GM21737 (cell line): ENCODE measurements around the gene APBA3.

ENCODE experiments used
- ATAC-seq: cut with Tn5 transposase; IDR thresholded peaks from one replicate; pipeline ENCODE4 v1.9.1; 2021; ENCODE audit warnings: mild to moderate bottlenecking, moderate library complexity; ENCODE audit not compliant: unreplicated experiment

Gene APBA3

DNA sequence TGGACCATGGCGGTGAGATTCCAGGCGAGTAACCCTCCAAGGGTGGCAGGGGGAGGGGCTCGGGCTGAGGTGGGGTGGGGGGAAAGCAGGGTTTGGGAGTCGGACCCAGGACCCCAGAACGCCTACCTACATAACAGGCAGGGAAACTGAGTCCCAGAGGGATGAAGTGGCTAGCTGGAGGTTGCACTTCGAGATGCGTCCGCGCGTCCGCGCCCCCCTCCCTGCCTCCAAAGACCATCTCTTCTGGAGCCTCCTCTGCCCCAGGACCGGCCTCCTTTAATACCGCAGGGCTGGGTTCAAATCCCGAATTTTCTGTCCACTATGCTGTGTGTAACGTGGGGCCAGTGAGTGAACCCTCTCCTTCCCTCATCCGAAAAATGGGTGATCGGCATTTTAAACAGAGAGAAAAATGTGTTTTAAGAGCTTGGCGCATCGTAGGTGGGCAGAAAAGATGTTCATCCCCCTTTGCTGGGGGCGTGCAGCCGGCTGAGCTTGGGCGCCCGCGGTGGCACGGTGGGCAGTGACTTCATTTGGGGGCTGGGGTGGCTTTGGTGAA, 39.5 kb downstream of the APBA3 start:
- no peak for ATAC-seq

DNA sequence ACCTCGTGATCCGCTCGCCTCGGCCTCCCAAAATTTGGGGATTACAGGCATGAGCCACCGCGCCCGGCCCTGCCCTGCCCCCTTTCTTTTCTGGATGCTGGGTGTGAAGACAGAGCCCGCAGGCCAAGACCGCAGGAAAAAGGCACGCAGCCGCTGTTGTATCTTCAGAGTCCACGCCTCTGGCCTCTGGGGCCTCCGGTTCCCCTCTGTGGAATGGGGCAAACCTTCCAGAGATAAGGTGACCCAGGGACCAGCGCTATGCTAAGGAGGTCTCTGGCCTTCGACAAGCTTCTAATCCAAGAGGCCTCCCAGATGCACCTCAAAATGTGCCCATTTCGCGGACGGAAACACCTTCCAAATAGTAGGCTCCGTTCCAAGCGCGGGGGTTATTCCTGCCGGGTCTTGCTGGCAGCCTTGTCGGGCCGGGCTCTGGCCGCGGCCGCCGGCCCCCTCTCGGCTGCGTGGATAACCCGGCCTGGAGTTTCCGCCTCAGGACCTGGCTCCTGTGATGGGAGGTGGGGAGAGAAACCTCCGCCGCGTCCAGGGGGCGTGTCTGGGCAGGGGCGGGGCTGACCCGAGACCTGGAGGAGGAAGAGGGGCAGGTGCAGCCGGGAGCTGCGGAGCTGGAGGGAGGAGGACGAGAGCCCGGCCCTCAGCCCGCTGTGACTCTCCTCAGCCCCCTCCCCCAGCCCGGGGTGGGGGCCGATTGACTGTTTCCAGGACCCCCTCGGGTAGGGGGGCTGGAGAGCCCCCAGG, 40.2 kb downstream of the APBA3 start:
- ATAC-seq, result no peak

DNA sequence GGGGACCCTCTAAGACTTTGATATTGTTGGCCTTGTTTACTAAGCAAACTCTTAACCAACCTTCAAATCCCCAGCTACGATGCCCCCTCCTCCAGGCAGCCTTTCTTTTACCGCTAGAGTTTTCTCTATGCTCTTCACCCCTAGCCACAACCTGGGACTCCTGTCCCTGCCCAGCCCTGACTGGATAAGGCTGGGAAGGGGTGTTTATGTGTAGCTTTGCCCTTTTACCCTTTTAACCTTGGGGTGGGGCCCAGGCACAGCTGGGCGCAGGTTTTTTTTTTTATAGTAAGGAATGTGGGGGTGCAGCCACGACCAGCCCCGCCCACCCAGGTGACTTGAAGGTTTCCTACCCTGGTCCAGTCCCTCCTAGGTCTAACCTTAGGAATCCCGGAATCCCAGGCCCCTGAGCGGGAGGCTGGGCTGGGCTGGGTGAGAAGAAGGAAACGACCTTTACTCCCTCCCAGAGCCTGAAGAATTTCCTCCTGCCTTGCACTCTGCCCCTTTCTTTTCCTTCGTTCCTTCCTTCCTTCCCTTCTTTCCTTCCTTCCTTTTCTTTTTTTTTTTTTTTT, 41.1 kb downstream of the APBA3 start:
- no peak for ATAC-seq

DNA sequence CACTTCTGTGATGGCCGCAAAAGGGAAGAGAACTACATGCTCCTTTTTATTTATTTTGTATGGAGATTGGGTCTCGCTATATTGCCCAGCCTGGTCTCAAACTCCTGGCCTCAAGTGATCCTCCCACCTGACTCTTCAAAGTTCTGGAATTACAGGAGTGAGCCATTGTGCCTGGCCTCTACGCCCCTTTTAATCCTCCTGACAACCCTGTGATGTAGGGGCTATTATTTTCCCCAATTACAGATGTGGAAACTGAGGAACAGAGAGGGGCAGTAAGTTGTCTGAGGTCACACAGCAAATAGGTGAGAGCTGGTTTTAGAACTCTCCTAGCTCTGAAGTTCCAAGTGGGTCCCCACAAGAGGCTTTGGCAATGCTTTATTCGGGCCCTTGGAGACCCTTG, 41.6 kb downstream of the APBA3 start:
- no peak for ATAC-seq

DNA sequence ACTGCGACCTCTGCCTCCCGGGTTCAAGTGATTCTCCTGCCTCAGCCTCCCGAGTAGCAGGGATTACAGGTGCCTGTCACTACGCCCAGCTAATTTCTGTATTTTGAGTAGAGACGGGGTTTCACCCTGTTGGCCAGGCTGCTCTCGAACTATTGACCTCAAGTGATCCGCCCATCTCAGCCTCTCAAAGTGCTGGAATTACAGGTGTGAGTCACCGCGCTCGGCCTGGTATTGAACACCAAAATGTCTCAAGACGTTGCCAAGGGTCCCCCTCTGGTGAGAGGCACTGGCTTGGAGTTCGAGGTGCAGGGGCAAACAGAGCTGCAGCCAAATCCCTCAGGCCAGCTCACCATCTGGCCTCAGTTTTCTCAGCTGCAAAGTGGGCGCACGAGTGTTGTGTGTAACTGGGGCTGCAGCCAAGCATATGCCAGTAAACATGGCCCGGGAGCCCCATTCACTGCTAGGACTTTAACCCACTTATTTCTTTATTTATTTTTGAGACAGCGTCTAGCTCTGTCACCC, 45.3 kb downstream of the APBA3 start:
- ATAC-seq, result no peak

DNA sequence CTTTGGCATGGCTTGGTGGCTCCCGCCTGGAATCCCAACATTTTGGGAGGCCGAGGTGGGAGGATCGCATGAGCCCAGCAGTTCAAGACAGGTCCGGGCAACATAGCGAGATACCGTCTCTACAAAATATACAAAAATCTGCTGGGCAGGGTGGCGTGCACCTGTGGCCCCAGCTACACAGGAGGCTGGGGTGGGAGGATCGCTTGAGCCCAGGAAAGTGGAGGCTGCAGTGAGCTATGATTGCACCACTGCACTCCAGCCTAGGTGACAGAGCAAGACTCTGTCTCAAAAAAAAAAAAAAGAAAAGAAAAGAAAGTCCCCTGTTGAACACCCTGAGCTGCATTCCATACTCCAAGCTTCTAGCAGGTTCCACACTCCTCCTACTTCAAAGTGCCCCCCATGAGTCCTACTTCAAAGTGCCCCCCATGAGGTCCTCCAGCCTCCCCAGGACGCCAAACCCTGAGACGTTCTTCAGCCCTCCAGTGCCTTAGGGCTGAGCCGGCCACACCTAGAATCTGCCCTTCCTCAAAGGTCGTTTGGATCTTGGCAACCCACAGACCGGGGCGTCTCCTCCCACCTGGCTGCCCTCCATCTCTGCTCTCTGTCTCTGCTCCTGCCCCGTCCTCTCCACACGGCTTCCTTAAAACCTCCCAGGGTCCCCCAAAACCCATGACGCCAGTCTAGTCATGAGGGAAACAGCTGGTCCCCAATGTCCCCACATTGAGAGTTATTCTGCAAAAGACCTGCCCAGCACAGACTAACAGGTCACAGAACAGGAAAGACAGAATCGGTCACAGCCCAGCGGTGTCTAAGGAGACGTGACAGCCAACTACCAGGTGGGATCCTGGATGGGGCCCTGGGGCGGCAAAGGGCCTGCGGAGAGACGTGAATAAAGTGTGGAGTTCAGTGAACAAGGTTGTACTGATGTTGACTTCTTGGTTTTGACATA, 48.6 kb downstream of the APBA3 start:
- ATAC-seq, result no peak

DNA sequence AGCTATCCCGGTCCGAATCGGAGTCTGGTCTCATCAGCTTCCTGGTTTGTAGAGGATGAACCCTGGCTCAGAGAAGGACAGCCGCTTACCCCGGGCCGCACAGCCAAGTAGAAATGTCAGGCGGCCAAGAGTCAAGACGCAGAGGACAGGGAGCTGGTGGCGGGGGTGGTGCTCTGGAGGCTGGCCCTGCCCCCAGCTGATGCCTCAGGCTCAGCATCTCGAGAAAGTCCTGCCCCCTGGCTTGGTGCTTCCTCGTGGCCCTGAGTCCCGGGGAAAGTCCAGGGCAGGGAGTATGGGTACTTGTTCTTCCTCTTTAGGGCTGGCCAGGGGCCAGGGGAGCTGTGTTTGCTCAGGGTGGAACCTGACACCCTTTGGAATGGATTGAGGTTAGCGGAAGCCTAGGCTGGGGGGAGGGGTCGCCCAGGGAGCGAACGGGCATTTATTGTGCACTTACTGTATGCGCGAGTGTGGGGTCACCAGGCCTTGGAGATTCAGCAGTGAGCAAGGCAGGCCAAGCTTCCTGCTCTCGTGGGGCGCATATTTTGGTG, 51.2 kb downstream of the APBA3 start:
- ATAC-seq, result no peak

DNA sequence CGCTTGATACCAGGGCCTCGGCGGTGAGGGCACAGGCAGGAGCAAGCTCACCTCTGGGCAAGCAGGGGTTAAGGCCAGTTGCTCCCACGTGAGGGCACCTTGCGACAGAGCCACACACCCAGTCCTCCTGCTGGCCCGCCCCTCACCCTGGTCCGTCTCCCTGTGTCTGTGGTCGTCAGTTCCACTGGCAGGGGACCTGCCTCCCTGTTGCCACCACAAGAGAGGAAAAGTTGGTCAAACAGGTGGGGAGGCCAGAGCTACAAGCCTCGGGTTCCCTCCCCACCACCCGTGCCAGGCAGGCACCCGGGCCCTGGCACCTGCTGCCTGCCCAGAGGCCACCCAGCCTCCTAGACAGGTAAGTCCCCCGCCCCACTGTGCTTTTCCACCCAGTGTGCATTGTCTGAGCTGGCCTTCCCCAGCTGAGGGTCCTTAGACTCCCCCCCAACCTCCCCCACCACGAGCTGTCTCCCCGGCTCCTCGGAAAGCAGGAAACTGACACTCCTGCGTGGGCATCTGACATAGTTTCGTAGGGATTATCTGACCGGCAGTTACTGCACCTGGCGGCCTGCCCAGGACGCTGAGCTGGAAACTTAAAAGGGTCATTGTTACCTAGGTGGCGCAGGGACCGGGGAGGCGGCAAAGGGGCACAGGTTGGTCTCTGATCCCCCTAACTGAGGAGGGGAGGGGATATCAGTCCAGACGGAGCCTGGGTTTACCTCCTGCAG, 53.1 kb downstream of the APBA3 start, which contains the start of gene TJP3:
Gene TJP3, plus strand, starts transcription at position 178 of the 725 bp plus-strand sequence. CDS start 20,049 bp downstream, outside the sequence.
- no peak for ATAC-seq

DNA sequence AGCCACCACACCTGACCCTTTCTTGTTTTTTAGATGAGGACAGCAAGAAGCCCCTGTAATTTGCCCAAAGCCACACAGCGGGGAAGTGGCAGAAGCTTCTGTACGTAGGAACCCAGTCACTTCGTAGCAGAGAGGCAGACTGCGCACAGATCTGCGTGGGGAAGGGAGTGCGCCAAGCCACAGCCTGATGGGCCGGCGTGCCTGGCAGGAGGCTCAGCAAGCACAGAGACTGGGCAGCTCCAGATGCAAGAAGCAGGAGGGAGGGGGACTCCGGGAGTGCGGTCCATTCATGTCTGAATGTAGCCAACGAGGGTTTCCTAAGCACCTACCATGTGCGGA, 53.7 kb downstream of the APBA3 start:
- no peak for ATAC-seq

DNA sequence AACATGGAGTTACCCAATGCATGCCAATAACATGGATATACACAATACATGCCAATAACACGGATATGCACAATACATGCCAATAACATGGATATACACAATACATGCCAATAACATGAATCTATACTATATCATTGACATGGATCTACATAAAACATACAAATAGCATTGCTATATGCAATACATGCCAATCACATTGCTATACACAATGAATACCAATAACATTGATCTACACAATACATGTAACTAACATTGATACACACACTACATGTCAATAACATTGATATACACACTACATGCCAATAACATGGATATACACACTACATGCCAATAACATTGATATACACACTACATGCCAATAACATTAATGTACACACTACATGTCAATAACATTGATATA, 60.3 kb downstream of the APBA3 start:
- ATAC-seq, result no peak
